NCI-H1417 (cell line): Measurements from ENCODE around the gene SRPK2.
"Not testable (repeated sequence)": the region's sequence is repeated elsewhere in the genome, so short reads cannot be mapped to it uniquely, and the experiment has no call there.

Source experiments
- DNase-seq, 3 experiments: peaks; one replicate each; lab custom pipeline; 2025; lab: John Stamatoyannopoulos, UW

Gene SRPK2

GRCh38 chr7:105339404-105340323 lies 49.1 kb downstream of the SRPK2 start:
- no peak for DNase-seq

GRCh38 chr7:105337529-105337928 lies 51.2 kb downstream of the SRPK2 start:
- DNase-seq, result no peak

- peak in 1 of 3 experiments; percentile 38 for DNase-seq
Observed at GRCh38 chr7:105336009-105336408, 52.7 kb downstream of the SRPK2 start.

GRCh38 chr7:105332661-105333060 lies 56.1 kb downstream of the SRPK2 start:
- DNase-seq, result not testable (repeated sequence)

- DNase-seq, result no peak
Observed at GRCh38 chr7:105330526-105330925, 58.2 kb downstream of the SRPK2 start.

- no peak for DNase-seq
Observed at GRCh38 chr7:105327201-105327600, 61.5 kb downstream of the SRPK2 start.

- no peak for DNase-seq
Observed at GRCh38 chr7:105325216-105325904, 63.4 kb downstream of the SRPK2 start.

GRCh38 chr7:105324606-105325005 lies 64.1 kb downstream of the SRPK2 start:
- not testable (repeated sequence) for DNase-seq

- DNase-seq, result no peak
Observed at GRCh38 chr7:105323366-105323765, 65.4 kb downstream of the SRPK2 start.

GRCh38 chr7:105322655-105323277 lies 66.0 kb downstream of the SRPK2 start:
- no peak for DNase-seq

- DNase-seq, result no peak
Observed at GRCh38 chr7:105321754-105322455, 66.8 kb downstream of the SRPK2 start.

GRCh38 chr7:105320896-105321295 lies 67.8 kb downstream of the SRPK2 start:
- DNase-seq, result no peak

GRCh38 chr7:105319578-105319977 lies 69.1 kb downstream of the SRPK2 start:
- no peak for DNase-seq

GRCh38 chr7:105316578-105317344 lies 72.0 kb downstream of the SRPK2 start:
- DNase-seq, result no peak

- no peak for DNase-seq
Observed at GRCh38 chr7:105315357-105315756, 73.4 kb downstream of the SRPK2 start.

- DNase-seq, result no peak
Observed at GRCh38 chr7:105309235-105310169, 79.2 kb downstream of the SRPK2 start.

- no peak for DNase-seq
Observed at GRCh38 chr7:105307163-105307672, 81.5 kb downstream of the SRPK2 start.

GRCh38 chr7:105306298-105306748 lies 82.4 kb downstream of the SRPK2 start:
- peak in 1 of 3 experiments; percentile 31 for DNase-seq

- DNase-seq, result no peak
Observed at GRCh38 chr7:105305633-105306032, 83.1 kb downstream of the SRPK2 start.
